ENCODE data around the gene KCNT2. TPM values are rescaled to one million over a fixed set of nuclear protein-coding genes. Genes with fewer than 3 reads are reported as not detected.

The KCNT2 gene
- total and polyA plus RNA-seq, 9 of the 15 experiments (the other 6 are each of a cell fraction or from before 2014, with no cell fraction given): 0.13 to 0.73 (median 0.28) TPM

- ChIA-PET POLR2A (no interaction called here), CTCF (ENCODE audit: low intra/inter-chr PET ratio) (no interaction called here)
- in situ Hi-C loops (cut with MboI): no loop called here
- H2AFZ ChIP-seq (ENCODE audit: low read depth, low read length): no peak overlapping the region
- peak; percentile 84 for ATAC-seq
- no peak overlapping the region for H3K4me3 ChIP-seq
- no peak overlapping the region for H3K9ac ChIP-seq (ENCODE audit: insufficient read depth in 1 of 2, low read depth in 2 of 2, low read length in 2 of 2)
- no peaks in the 10 kb centered on the region for H4K20me1 ChIP-seq (replicated peaks; ENCODE audit: control insufficient read depth, insufficient read depth, low read length)
- no peak overlapping the region for H3K27ac ChIP-seq (ENCODE audit: extremely low read depth, low read depth, low read length)
- H3K4me1 ChIP-seq (replicated peaks in 1 of 2; ENCODE audit: control insufficient read depth in 2 of 2, insufficient read depth in 2 of 2, low read length in 2 of 2): no peaks in the 10 kb centered on the region
- H3K9me1 ChIP-seq (ENCODE audit: control insufficient read depth, insufficient read depth, low read length): no peaks in the 10 kb centered on the region
- peak in 1 of 4 experiments; percentile 18 for DNase-seq (ENCODE audit: extremely low read depth in 1 of 4, low spot score in 3 of 4)
- H3K9me3 ChIP-seq (replicated peaks; ENCODE audit: control insufficient read depth, insufficient read depth, low read depth, low read length): no peaks in the 10 kb centered on the region
- intact Hi-C loops (cut with micrococcal nuclease): no loop called here
- no peaks in the 10 kb centered on the region for H3K79me2 ChIP-seq (ENCODE audit: control insufficient read depth, insufficient read depth, low read length)
- 4% methylated on average over 5 of the region's 5 CpGs for WGBS (ENCODE audit: insufficient coverage, low coverage, missing lambda C conversion rate)
- no peaks in the 10 kb centered on the region for H3K27me3 ChIP-seq (ENCODE audit: control insufficient read depth in 2 of 2, insufficient read depth in 2 of 2, low read length in 2 of 2)
- no peak overlapping the region for H3K4me2 ChIP-seq (ENCODE audit: insufficient read depth, low read length)
- FAIRE-seq: no peak
- no TSS peak for BruUV-seq (replicated peaks)
- H3K36me3 ChIP-seq (ENCODE audit: control insufficient read depth, insufficient read depth, low read length): no peaks in the 10 kb centered on the region
- TF ChIP-seq CEBPB (tag; IDR thresholded peaks at IDR 0.05) (peak; percentile 50), ATF3 (IDR thresholded peaks at IDR 0.05) (peak; percentile 60), ATF3 (CRISPR knock-in tag; conservative IDR thresholded peaks at IDR 0.05) (no peak), ZC3H8 (IDR thresholded peaks at IDR 0.05) (no peak), TAF7 (tag; IDR thresholded peaks at IDR 0.05) (no peak), JUND (IDR thresholded peaks at IDR 0.05; ENCODE audit: borderline replicate concordance, low read depth, low read length) (peak; percentile 46; the same call in 1 of the 2 replicates), JUND (tag; IDR thresholded peaks at IDR 0.05; ENCODE audit: borderline replicate concordance, low read depth, low read length) (no peak), ZNF239 (CRISPR knock-in tag; IDR thresholded peaks at IDR 0.05) (no peak), EGR1 (conservative IDR thresholded peaks at IDR 0.05) (0 out of 2 replicates have a peak, but pooled peaks have one; percentile 16), ZBTB49 (CRISPR knock-in tag; IDR thresholded peaks at IDR 0.05; ENCODE audit: borderline replicate concordance) (no peak), FOSL1 (tag; conservative IDR thresholded peaks at IDR 0.05) (peak; percentile 46; the same call in 1 of the 2 replicates), ZNF41 (CRISPR knock-in tag; conservative IDR thresholded peaks at IDR 0.05) (no peak), ATF4 (CRISPR knock-in tag; IDR thresholded peaks at IDR 0.05) (0 out of 2 replicates have a peak, but pooled peaks have one; percentile 12), TSHZ1 (CRISPR knock-in tag; IDR thresholded peaks at IDR 0.05) (no peak), ZFP1 (CRISPR knock-in tag; IDR thresholded peaks at IDR 0.05) (no peak)
These were observed 247.0 kb downstream of the KCNT2 start for GRCh38 chr1:196361112-196361714.
